Smooth muscle cell of the brain vasculature (primary cell): ENCODE data around the gene TEX13A.
"Not testable (repeated sequence)": the region's sequence is repeated elsewhere in the genome, so short reads cannot be mapped to it uniquely, and the experiment has no call there.

Experiments
- DNase-seq: peaks from one replicate; pipeline ENCODE4 v3.0.0-alpha.2; 2012; ENCODE audit warnings: low read depth, low spot score

The TEX13A gene

GRCh38 chrX:105220636-105221035 is at the start of gene TEX13A:
TEX13A (minus strand) TSS chrX:105220694; CDS start chrX:105220397, 297 bp downstream.
- no peak for DNase-seq

- no peak for DNase-seq
Measured at GRCh38 chrX:105269386-105269785, 48.9 kb upstream of the TEX13A start.

GRCh38 chrX:105267167-105267566 is 46.7 kb upstream of the TEX13A start:
- DNase-seq: no peak

- no peak for DNase-seq
Measured at GRCh38 chrX:105266456-105266855, 46.0 kb upstream of the TEX13A start.

GRCh38 chrX:105265093-105265492 is 44.6 kb upstream of the TEX13A start:
- no peak for DNase-seq

- no peak for DNase-seq
Measured at GRCh38 chrX:105263801-105264200, 43.3 kb upstream of the TEX13A start.

GRCh38 chrX:105263171-105263570 is 42.7 kb upstream of the TEX13A start:
- no peak for DNase-seq

GRCh38 chrX:105260291-105261043 is 40.0 kb upstream of the TEX13A start:
- DNase-seq: no peak

GRCh38 chrX:105241056-105241455 is 20.6 kb upstream of the TEX13A start:
- no peak for DNase-seq

- not testable (repeated sequence) for DNase-seq
Measured at GRCh38 chrX:105237407-105237806, 16.9 kb upstream of the TEX13A start.

- DNase-seq: no peak
Measured at GRCh38 chrX:105229146-105229545, 8.7 kb upstream of the TEX13A start.

GRCh38 chrX:105228602-105229001 is 8.1 kb upstream of the TEX13A start:
- no peak for DNase-seq

- DNase-seq: no peak
Measured at GRCh38 chrX:105226499-105226898, 6.0 kb upstream of the TEX13A start.

GRCh38 chrX:105221374-105221773 is 880 bp upstream of the TEX13A start:
- DNase-seq: no peak

GRCh38 chrX:105219454-105220401 is 766 bp downstream of the TEX13A start:
- no peak for DNase-seq

GRCh38 chrX:105211066-105211575 is 9.4 kb downstream of the TEX13A start:
- no peak for DNase-seq

- DNase-seq: no peak
Measured at GRCh38 chrX:105210258-105210657, 10.2 kb downstream of the TEX13A start.

GRCh38 chrX:105209406-105209805 is 11.1 kb downstream of the TEX13A start:
- DNase-seq: no peak

GRCh38 chrX:105191878-105192277 is 28.6 kb downstream of the TEX13A start:
- no peak for DNase-seq

- DNase-seq: peak; percentile 9
Measured at GRCh38 chrX:105190252-105190853, 30.1 kb downstream of the TEX13A start.

- no peak for DNase-seq
Measured at GRCh38 chrX:105189093-105189492, 31.4 kb downstream of the TEX13A start.

- DNase-seq: no peak
Measured at GRCh38 chrX:105179644-105180043, 40.9 kb downstream of the TEX13A start.
